Ecto neural progenitor cell (in vitro differentiated cells): ENCODE measurements around the gene AKIP1.
"Not testable (repeated sequence)": the region's sequence is repeated elsewhere in the genome, so short reads cannot be mapped to it uniquely, and the experiment has no call there.

Experiments
- DNase-seq: peaks from one replicate; pipeline ENCODE4 v3.0.0-alpha.2; 2018; ENCODE audit warnings: low spot score

AKIP1 gene, protein sequence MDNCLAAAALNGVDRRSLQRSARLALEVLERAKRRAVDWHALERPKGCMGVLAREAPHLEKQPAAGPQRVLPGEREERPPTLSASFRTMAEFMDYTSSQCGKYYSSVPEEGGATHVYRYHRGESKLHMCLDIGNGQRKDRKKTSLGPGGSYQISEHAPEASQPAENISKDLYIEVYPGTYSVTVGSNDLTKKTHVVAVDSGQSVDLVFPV

DNA sequence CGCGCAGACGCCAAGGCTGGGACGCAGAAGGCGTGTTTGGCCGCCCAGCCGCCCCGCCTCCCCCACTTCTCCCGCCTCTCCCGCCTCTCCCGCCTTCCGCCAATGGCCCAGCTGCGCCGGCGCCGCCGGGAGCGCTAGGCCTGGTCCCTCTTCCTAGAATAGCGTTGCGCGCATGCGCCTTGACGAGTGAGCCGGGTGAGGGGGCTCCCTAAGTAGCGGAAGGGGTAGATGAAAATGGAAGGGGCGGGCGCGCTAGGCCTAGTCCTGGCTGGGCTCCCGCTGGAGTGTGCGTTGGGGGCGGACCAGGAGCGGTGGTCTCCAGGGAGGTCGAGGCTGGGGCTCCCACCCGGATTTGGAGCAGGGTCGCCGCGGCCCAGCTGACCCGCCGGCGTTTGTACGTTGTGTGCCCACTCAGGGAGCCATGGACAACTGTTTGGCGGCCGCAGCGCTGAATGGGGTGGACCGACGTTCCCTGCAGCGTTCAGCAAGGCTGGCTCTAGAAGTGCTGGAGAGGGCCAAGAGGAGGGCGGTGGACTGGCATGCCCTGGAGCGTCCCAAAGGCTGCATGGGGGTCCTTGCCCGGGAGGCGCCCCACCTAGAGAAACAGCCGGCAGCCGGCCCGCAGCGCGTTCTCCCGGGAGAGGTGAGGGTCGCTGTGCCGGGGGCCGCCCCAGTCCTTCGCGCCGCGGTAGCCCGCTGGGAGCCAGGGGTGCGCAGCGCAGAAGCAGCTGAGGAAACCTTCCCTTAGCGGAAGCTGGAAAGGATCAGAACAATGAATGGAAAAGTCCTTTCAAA is at the start of gene AKIP1:
TSS of gene AKIP1 (plus strand) at position 161 of the 795 bp plus-strand sequence. CDS start at position 422, 261 bp downstream.
- DNase-seq = peak; percentile 98

DNA sequence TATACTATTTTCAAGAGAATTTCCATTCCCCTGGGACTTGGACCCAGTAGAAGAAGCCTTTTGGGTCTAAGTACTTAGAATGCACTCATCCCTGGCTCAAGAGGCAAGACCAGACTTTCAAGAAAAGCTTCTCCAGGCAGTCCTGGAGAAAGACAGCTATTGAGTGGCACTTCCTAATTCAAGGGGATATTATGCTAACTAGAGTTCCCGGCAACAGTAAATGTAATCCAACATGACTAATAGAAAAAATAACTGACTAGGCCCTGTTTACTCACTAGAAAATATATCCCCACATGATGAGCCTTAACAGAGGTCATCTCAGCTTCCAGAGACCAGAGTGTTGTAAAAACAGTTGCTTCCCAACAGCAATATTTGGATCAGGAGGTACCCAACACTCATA is 47.2 kb upstream of the AKIP1 start:
- DNase-seq = no peak

DNA sequence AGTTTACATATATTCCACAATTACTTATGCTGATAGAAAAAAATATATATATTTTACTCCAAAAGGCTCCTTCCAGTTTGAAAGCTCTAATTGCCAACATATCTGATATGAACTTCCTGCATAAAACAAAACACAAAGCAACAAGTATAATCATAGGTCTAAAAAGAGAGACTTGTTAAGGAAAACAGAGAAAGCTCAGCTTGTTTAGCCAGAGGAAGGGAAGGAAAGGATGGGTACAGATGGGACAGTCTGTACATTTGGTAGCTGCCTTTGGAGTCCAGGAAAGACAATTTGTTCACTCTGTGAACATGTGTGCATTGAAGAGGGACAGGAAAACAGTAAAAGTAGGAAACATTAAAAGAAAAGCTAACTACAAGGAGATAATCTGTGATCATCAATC is 45.7 kb upstream of the AKIP1 start:
- DNase-seq = no peak

DNA sequence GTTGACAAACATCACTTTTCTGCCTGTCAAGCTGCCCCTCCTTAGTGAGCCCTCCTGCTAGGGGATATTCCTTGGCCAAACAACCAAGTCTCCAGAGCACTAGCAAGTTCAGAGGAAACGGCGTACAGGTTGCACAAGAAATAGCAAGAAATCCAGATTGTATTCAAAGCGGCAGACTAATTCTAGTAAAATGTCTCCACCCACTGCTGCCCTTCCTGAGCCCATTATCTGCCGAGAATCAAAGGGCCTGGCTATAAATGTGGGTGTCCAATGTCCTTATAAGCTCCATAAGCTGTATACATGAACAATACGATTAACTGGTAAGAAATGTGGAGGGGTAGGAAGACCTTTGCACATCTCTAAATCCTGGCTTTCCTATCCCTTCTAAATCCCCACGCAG is 44.0 kb upstream of the AKIP1 start:
- DNase-seq = no peak

DNA sequence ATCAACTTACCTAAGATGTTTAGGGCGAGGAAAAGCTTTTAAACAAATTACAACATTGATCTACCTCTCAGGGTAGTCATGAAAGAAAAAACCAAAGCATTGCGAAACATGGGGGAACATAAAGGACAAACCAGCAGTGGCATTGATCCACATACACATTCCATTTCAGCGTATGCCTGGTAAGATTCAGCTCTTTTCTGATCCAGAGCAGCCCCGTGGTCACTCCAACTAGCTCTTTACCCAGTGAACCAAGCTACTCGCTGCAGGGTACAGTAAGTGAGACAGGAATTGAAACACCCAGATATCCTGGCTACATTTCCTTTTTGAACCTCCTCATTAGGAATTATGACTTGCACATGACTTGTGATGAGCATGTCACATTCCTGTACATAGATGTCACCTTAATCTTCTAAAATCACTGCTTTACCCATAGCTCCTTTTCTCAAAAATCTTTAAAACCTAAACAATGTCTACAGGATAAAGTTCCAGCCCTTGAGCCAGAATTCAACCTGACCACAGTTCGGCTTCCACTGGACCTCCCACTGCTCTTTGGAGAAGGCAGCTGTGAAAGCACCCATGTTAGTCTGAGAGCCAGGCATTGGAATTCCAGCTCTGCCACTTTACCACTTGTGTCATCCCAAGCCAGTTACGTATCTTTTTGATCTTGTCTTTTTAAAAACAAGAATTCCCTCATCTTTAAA is 42.9 kb upstream of the AKIP1 start:
- no peak for DNase-seq

DNA sequence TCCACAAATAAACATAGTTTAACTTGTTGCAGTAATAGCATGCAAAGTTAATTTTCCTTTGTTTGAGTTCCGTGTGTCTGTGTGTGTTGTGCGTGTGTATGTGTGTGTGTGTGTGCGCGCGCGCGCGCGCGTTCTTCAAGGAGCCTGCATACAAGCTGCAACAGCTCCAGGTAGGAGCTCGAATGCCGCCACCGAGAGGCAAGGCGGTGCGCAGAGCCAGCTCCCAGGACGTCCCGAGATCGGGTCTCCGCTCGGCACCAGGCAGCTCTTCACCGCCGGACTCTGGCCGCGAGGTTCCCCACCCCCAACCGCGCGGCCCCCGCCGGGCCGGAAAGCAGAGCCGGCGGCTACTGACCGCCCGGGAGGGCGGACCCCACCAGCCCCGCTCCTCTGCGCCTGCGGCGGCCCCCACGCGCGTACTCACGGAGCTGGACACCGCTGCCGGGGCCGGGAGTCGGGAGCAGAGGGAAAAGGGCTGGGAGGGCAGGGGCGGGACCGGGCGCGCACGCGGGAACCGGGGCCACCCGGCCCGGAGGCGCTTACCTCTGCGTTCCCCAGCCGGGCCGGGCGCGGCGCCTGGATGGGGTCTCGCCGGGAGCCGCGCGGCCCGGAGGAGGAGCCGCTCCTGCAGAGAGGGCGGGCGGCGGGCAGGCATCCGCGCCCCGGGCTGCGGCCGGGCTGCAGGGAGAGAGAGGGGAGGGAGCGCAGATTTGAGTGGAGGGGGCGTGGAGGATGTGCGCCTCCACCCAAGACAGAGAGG is 40.4 kb upstream of the AKIP1 start:
- peak; percentile 85 for DNase-seq

DNA sequence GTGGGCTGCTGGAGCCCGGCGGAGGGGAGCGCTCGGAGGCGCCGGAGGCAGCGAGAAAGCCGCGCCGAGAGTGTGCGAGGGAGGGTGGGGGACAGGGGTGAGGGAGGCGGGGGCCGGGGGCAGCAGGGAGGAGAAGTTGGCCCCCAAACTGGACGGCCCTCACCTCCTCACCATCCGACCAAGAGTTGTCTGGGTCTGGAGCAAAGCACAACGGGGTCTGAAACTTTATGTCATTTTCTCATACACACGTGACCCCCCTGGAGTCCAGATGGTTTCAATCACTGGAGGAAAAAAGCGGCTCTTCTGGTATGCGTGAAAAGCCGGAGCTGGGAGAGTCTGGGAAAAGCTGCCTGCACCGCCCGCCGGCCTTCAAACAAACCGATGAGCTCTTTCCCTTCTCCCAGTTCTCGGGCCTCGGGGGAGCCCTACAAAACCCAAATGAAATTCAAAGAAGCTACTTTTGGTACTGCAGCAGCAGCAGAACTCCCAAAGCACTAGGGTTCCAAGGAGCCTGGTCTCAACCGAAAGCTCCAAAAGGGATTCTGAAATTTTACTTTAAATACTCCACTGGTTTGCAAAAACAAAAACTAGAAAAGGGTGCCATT is 39.7 kb upstream of the AKIP1 start:
- DNase-seq = peak; percentile 82

DNA sequence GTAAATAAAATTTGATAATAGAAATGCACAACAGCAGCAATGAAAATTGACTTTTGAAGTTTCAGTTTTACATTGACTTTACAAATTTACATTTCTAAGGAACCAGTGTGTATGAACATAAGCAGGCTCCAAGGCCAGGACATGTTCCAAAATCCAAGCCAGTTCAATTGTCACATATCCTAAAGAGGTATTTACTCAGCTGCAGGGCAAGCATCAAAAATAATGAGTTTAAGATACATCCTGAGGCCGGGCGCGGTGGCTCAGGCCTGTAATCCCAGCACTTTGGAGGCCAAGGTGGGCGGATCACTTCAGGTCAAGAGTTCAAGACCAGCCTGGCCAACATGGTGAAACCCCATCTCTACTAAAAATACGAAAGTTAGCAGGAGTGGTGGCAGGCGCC is 39.0 kb upstream of the AKIP1 start:
- DNase-seq = no peak

DNA sequence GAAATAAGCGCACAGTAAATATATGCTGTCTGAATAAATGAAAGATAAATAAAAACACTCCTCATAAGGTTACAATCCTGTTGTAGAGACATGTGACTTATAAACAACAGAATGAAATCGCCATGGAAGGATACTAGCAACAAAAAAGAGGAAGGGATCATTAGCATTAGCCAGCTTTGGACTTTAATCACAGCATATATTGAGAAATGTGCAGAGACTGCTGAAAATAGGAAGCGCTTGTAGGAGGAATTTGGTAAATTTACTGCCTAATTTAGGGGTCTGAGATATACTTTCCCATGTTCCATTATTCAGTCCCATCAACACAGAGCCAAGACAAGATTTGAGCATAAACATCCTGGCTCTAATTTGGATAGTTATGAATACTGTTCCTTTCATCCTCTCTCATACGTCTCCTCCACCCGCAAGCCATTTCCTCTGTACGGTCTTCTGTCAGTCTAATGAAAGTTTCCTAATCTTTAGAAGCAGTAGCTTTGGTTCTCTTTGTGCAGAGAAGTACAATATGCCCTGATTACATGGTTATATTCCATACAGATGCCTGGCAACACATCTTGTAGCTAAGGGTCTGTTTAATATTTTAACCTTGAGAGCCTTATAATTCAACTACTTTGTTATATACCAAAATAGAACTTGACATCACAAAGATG is 37.1 kb upstream of the AKIP1 start:
- no peak for DNase-seq

DNA sequence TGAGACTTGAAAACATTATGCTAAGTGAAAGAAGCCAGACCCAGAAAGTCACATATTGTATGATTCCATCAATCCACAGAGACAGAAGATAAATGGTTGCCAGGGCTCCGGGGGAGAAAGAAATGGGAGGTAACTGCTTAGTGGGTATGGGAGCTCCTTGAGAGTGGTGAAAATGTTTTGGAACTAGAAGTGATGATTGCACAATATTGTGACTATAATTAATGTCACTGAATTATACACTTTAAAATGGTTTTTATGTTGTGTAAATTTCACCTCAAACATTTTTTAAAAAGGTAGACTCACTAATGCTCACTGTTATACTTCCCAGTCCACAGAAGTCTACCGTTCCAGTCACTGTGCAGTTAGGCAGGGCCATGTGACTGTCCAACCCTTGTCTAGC is 32.2 kb upstream of the AKIP1 start:
- DNase-seq = no peak

DNA sequence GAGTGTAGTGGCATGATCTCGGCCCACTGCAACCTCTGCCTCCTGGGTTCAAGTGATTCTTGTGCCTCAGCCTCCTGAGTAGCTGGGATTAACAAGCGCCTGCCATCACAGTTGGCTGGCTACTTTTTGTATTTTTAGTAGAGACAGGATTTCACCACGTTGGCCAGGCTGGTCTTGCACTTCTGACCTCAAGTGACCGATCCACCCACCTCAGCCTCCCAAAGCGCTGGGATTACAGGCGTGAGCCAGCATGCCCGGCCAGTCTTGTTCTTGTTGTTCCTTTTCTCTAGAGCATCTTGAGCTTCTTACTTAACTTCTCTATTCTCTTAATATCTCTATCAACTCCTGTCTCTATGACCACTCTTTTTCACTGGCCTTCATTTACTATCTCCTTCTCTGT is 29.4 kb upstream of the AKIP1 start:
- DNase-seq = not testable (repeated sequence)

DNA sequence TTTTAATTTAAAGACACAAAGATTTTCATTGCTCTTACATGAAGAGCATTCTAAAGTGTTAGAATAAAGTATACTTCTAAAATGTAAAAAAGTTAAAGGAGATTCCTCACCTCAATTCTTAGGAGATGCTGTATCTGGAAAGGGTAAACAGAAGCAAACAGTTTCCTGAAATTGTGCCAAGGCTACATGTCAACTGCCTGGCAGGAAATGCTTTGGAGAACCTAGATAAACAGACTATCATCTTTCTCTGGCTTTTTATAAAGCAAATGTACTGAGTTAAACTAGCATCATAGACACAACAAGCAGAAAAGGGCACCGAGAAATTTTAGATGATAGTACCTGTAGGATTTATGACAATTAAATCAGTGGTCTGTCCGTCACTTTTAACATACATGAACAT is 24.7 kb upstream of the AKIP1 start:
- no peak for DNase-seq

DNA sequence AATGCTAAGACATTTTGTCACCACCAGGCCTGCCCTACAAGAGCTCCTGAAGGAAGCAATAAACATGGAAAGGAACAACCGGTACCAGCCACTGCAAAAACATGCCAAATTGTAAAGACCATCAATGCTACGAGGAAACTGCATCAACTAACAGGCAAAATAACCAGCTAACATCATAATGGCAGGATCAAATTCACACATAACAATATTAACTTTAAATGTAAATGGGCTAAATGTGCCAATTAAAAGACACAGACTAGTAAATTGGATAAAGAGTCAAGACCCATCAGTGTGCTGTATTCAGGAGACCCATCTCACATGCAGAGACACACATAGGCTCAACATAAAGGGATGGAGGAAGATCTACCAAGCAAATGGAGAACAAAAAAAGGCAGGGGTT is 19.8 kb upstream of the AKIP1 start:
- not testable (repeated sequence) for DNase-seq

DNA sequence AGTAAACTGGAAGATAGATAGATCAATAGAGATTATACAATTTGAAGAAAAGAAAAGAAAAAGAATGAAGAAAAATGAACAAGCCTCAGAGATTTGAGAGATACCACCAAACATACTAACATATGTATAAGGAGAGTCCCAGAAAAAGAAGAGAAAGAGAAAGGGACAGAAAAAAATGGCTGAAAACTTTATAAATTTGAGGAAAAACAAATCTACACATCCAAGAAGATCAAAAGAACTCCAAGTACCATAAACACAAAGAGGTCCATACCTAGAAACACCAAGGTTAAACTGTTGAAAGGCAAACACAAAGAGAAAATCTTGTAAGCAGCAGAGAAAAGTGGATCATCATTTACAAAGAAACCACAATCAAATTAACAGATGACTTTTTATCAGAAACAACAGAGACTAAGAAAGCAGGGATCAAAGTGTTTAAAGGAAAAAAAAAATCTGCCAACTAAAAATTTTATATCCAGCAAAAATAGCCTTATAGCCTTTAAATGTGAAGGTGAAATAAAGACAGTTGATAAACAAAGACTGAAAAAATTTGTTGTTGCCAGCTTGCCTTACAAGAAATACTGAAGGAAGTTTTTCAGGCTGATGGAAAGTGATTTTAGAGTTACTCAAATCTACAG is 11.8 kb upstream of the AKIP1 start:
- DNase-seq = no peak

DNA sequence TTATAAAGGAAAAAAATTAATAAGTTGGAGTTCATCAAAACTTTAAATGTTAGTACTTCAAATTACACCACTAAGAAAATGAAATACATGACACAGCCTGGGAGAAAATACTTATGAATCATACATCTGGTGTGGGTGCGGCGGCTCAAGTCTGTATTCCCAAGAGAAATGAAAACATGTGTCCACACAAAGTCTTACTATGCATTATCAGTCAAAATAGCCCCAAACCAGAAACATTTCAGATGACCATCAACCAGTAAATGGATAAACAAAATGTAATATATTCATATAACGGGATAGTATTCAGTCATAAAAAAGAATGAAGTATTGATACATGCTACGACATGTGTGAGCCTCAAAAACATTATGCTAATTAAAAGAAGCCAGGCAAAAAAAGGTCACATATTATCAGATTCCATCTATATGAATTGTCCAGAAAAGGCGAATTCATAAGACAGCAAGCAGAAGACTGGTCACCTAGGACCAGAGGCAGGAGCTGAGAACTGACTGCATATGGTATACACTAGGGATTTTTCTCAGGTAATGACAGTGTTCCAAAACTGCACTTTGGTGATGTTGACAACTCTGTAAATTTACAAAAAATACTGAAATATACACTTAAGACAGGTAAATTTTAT is 5.3 kb upstream of the AKIP1 start:
- DNase-seq = no peak

DNA sequence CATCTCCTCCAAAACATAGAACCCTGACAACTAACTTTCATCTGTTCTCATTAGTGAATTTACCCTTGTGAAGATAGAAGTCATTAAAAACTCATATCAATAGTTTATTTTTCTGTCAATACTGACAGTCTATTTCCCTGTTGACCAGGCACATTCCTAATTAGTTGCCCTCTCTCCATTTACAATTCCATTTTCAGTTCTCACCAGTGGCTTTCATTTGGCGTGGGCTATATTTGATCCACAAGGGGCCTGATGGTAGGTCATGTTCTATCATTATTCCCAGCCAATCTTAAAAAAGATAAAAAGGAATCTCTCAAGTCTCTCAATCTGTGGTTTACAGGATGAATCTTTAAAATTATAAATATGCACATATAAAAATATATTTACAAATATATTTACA is 3.9 kb upstream of the AKIP1 start:
- DNase-seq = no peak

DNA sequence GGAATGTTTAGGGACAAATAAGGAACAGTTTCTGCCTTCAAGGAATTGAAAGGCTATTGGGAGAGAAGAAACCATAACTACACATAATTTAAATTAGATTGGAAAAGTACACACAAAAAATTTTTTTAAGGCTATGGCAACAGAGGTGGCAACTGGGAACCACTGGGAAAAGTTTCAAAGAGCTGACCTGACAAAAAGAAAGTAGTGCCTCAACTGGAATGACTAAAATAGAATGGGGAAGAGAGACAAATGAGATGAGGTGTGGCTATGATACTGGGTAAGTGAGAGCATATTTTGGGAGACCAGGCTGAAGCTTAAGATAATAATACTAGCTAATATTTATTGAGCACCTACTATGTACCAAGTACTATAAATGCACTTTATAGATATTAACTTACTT is 2.9 kb upstream of the AKIP1 start:
- no peak for DNase-seq

DNA sequence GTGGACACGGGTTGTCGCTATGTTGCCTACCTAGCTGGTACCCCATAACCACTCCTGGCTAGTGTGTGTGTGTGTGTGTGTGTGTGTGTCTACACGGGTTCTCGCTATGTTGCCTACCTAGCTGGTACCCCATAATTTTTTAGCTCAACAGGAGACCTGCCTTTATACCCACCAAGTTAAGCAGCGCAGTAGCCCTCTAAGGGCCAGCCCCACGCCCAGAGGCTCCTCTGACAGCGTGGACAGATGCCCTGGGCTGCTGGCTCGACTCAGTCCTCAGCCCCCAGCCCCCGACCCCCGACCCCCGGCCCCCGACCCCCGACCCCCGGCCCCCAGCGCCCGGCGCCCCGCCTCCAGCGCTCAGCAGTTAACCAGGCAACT is 351 bp upstream of the AKIP1 start:
- no peak for DNase-seq

DNA sequence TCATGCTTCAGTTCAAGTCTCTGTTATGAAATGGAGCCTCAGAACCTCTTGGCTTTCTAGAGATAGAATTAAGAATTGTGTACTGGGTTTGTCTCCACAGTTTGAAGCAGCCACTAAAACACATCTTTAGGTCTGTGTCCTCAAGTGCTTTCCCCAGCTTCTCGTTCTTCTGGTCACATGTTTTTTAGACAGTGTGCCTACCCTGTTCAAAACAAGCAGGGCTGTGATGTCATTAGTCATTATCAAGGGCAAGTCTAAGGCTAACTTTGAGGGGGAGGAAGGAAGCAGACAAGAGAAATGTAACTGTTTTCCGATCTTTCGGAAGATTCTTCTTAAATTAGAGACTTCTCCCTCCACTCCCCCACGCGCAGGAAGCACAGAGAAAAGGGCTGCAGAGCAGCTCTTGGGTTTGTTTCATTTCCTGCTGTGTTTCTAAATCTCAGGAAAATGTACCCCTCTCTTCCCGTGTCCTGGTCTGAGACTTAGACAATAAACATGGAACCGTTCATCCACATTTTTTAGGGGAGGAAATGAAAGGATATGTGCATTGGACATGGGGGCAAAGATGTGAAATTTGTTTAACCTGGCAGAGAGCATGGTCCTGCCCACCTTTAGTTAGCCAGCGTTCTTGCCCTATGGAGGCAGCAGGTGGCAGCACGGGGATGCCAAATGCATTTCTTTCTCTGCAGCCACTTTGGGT is 3.1 kb downstream of the AKIP1 start:
- DNase-seq = peak; percentile 62

DNA sequence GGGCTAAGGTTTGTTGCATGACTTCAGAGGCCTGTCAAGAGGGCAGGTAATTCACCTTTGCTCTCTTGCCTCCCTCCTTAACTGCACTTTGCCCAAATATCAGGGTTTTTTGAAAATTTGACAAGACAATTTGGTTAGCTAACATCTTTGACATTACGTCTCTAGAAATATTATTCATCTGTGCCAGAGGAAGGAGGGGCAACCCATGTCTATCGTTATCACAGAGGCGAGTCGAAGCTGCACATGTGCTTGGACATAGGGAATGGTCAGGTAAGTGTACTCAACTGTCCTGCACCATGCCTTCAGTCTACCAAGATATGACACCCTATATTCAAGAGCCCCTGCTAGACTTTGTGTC is 3.7 kb downstream of the AKIP1 start:
- peak; percentile 22 for DNase-seq
